ENCODE results near the gene NBPF1.
"Not testable (repeated sequence)": the region's sequence is repeated elsewhere in the genome, so short reads cannot be mapped to it uniquely, and the experiment has no call there.

GRCh38 chr1:16637941-16638778, 24.8 kb upstream of the NBPF1 start:
- TF ChIP-seq POLR2A (IDR thresholded peaks at IDR 0.05; ENCODE audit: low read length); GATA1 (IDR thresholded peaks at IDR 0.05; ENCODE audit: low read depth, low read length): not testable (repeated sequence)

All from erythroblast (primary cell).